SKM-1 treated with dmso at 0.1 percent for 144 hours (cell line): ENCODE results near the gene HVCN1.
A peak's percentile ranks its signal among the peaks of the same experiment; 100 is the strongest.
"Not testable (repeated sequence)": the region's sequence is repeated elsewhere in the genome, so short reads cannot be mapped to it uniquely, and the experiment has no call there.

ENCODE experiments used
- DNase-seq: peaks from one replicate; lab custom pipeline; 2025; ENCODE audit not compliant: unreplicated experiment; lab: John Stamatoyannopoulos, UW

Gene HVCN1

GRCh38 chr12:110688446-110689280 lies at the start of gene HVCN1:
Gene HVCN1, minus strand, starts transcription at chr12:110689115. Its CDS starts 5,870 bp downstream, at chr12:110683245.
- DNase-seq: peak; percentile 6

GRCh38 chr12:110737532-110737931 lies 48.6 kb upstream of the HVCN1 start:
- no peak for DNase-seq

- not testable (repeated sequence) for DNase-seq
Measured at GRCh38 chr12:110737016-110737415, 48.1 kb upstream of the HVCN1 start.

GRCh38 chr12:110733900-110734299 lies 45.0 kb upstream of the HVCN1 start:
- DNase-seq: no peak

DNA sequence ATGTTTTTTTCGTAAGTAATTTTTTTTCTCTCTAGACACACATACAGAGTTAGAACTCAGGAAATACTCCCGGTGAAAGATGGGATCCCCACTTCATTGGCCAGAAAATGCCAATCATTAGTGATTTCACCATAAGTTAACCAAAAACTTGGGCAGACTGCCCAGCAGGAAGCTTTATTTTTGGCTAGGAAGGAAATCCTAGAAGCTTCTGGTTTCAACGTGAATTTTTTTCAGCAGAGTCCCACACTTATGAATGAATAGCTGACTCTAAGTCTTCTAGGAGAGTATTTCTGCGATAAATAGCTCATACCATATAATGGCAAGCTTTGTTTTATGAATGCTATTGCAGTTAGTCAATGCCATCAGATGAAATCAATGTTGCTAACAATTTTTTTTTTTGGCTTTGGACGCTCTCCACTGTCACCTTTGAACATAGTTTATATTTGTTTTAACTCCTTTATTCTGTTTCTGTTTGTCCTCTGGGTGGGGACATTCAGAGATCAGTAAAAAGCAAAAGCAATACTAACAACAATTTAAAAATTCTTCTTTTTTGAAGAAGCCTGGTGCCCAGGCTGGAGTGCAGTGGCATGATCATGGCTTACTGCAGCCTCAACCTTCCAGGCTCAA lies 44.3 kb upstream of the HVCN1 start:
- no peak for DNase-seq

DNA sequence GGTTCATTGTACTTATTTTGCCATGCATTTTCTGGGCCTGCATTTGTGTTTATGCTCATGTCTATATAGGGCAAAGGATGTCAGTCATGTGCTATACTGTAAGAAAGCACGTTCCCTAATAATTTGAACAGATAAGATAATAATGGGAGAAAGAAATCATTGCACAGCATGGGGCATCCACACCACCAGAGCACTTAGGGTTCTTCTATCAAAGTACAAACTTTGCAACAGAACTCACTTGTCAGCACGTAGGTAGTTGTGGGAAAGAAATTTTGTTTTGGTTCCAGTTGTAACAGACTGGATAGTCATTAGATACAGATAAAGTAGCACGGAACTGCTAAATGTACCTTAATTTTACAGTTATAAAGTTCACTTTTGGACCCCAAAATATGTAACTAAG lies 43.7 kb upstream of the HVCN1 start:
- DNase-seq: no peak

GRCh38 chr12:110731479-110731878 lies 42.6 kb upstream of the HVCN1 start:
- DNase-seq: no peak

- no peak for DNase-seq
Measured at GRCh38 chr12:110728628-110729027, 39.7 kb upstream of the HVCN1 start.

DNA sequence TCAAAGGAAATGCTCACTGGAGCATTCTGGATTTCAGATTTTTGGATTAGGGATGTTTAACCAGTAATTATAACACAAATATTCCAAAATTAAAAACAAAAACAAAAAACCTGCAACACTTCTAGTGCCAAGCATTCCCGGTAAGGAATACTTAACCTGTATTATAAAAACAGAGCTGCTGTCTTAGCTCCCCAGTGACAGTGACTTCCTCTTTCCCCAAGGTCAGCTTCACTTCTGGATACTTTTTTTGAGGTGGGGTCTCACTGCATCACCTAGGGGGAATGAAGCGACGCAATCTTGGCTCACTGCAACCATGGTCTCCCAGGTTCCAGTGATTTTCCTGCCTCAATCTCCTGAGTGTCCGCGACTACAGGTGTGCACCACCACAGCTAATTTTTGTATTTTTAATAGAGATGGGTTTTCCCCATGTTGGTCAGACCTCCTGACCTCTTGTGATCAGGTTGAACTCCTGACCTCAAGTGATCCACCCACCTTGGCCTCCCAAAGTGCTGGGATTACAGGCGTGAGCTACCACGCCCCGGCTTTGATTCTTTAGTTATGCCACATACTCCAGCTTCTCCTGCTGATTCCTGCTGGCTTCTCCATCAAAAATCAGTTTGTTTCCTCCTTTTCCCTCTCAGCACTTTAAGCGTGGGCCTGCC lies 37.9 kb upstream of the HVCN1 start:
- no peak for DNase-seq

DNA sequence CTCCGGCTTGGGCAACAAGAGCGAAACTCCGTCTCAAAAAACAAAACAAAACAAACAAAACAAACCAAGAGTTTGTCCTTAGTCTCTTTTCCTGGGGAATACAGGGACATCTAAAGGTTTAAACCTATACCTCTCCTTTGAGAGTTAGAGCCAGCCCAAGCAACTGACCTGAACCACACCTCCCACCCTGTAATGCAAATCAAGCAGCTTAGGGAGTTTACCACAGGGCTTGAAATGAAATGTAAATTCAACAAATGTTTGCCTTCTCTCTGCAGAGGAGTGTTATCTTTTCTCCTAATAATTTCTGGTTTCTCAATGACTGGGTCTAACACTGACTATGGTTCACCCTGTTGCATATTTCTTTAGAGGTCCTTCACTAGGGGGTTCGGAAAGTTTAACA lies 37.1 kb upstream of the HVCN1 start:
- no peak for DNase-seq

GRCh38 chr12:110725267-110725666 lies 36.4 kb upstream of the HVCN1 start:
- DNase-seq: no peak

DNA sequence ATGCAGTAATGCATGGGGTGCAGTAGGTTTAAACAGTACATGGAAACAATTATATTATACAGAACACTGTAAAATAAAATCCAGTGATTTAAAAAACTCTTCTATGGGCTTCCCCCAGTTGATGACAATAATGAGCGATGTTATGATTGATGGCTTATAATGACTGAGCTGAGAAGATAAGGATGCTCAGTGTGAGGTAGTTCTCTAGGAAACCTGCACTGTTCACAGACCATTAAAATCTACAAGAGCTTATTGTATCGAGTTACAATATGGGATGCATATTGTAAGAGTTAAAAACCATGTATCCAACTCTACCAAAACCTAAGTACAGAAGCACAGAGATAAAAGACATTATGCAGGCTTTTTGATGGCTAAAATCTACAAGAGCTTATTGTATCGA lies 34.0 kb upstream of the HVCN1 start:
- DNase-seq: not testable (repeated sequence)

- DNase-seq: no peak
Measured at GRCh38 chr12:110721570-110721969, 32.7 kb upstream of the HVCN1 start.

GRCh38 chr12:110720516-110720915 lies 31.6 kb upstream of the HVCN1 start:
- no peak for DNase-seq

- no peak for DNase-seq
Measured at GRCh38 chr12:110718222-110718908, 29.4 kb upstream of the HVCN1 start.

DNA sequence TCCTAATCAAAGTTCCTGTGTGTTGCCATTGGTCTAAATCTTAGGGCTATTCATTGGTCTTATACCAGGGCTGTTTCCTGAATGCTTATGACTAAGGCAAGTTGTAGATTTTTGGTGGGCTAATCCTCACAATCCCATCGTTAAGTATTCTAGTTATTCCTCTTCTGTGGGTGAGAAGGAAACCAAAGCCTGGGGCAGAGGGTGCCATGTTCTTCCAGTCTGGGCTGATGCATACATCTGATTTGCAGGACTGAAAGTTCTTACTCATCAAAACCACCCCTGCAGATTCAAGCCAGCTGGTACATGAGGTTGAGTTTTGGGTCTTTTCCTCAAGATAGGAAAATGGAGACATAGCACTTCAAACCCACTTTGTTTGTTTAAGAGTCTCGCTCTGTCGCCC lies 28.1 kb upstream of the HVCN1 start:
- DNase-seq: no peak

DNA sequence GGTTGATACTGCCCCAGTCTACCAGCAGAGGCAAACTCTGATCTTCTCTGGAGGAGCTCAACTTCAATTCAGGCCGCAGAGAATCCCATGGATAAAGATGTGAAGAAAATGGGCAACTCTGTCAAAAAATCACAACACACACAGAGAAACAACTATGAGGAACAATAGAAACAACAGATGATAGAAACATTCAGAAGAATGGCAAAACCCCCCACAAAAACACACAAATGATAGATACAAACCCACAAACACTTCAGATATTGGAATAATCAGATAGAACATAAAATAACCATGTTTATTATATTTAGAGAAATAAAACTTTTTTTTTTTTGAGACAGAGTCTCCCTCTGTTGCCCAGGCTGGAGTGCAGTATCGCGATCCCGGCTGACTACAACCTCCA lies 20.0 kb upstream of the HVCN1 start:
- DNase-seq: no peak

GRCh38 chr12:110705309-110705708 lies 16.4 kb upstream of the HVCN1 start:
- DNase-seq: no peak

DNA sequence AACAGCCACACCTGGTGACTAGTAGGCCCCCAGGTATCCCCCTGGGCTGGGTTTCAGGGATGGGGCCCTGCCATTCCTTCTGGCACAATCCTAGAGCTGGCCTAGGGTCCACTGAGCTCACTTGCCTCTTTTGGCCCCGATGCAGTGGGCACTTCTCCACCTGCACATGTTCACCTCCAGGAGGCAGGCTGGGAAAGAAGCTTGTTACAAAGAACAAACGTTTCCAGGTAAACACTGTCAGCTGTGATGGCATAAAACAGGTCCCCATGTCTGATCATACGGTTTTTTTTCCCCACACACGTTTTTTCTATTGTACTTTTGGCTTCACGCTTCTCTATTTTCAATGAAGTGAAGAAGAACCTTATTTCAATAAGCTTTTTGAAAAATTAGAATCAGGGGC lies 15.8 kb upstream of the HVCN1 start:
- no peak for DNase-seq

DNA sequence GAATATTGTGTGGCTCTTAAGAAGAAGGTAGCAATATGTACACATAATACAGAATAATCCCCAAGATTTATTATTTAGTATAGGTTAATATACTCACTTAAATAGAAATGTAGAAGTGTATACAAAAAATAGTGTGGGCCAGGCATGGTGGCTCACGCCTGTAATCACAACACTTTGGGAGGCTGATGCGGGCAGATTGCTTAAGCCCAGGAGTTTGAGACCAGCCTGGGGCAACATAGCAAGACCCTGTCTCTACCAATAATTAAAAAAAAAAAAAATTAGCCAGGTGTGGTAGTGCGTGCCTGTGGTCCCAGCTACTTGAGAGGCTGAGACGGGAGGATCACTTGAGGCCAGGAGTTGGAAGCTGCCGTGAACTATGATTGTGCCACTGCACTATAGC lies 15.3 kb upstream of the HVCN1 start:
- DNase-seq: no peak

GRCh38 chr12:110702081-110702480 lies 13.2 kb upstream of the HVCN1 start:
- no peak for DNase-seq
